NCI-H82 (cell line): ENCODE results near the gene SLC24A4.
A peak's percentile ranks its signal among the peaks of the same experiment; 100 is the strongest.

Source experiments
- DNase-seq: peaks from one replicate; lab custom pipeline; 2025; lab: John Stamatoyannopoulos, UW

SLC24A4 gene

DNA sequence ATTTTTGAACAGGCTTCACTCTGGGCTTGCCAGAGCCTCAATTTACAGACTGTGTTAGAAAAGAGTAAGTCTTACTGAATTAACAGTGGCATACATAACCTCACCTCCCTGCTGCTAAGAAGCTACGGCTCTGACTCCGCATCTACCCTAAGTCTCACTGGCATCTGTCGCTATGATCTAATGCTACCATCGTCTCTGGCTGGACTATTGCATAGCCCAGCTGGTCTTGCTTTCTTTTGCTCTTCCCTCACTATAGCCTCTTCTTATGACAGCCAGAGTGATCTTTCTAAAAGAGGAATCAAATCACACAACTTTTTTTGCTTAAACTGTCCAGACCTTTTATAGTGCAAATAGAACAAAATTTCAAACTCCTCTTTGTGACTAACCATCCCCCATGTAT is 81.1 kb downstream of the SLC24A4 start:
- DNase-seq: peak; percentile 65

DNA sequence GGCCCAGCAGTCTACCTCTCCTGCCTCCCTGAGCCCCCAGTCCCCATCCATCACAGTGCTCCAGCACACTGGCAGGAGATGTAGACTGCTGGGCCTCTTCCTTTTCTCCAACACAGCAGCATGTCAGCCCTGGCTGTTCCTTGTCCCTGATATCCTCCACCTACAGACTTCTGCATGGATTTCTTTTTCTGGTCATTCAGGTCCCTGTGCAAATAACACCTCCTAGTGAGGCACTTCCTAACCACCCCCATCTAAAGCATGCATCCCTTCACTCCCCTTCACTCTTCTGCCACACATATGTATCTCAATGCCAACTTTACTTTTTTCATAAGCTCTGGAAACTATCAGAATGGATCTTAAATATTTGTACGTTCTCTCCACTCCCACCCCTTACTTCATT is 81.5 kb downstream of the SLC24A4 start:
- no peak for DNase-seq

DNA sequence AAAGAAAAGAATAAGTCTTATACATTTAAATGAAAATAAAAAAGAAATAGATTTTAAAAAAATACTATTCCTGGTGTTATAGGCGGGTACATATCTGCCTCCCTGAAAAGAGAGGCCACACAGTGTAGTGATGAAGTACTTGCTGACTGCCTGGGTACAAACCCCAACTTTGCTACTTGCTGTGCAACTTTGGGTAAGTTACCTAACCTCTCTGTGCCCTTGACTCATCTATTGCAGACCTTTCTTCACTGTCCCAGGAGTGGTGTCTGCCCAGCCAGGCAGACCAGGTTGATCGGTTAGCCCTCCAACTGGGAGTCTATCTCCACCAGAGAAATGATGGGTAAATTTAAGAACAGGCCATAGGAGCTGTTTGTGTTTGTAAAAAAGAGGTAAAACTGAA is 82.0 kb downstream of the SLC24A4 start:
- no peak for DNase-seq

DNA sequence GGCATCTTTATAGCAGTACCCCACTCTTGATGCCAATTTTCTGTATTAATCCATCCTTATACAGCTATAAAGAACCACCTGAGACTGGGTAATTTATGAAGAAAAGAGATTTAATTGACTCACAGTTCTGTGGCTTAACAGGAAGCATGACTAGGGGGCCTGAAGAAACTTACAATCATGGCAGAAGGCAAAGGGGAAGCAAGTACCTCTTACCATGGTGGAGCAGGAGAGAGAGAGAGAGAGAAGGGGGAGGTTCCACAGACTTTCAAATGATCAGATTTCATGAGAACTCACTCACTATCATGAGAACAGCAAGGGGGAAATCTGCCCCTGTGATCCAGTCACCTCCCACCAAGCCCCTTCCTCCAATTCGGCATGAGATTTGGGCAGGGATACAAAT is 84.4 kb downstream of the SLC24A4 start:
- no peak for DNase-seq

DNA sequence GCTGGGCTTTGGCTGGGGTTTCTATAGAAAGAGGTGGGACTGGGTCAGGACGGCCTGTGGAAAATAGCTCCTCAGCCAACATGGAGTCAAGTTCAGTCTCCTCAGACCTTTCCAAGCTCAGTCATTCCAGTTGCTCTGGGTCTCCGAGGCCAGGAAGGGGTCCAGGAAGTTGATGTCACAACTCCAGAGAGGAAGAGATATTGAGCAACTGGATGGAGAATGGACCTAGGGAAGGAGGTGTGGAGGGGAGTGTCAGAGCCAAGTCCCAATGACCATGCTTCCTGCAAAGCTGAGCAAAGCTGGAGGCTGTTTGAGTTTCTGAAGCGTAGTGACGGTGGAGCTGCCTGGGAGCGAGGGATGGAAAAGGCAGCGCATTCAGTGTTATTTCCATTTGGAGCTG is 86.1 kb downstream of the SLC24A4 start:
- no peak for DNase-seq

DNA sequence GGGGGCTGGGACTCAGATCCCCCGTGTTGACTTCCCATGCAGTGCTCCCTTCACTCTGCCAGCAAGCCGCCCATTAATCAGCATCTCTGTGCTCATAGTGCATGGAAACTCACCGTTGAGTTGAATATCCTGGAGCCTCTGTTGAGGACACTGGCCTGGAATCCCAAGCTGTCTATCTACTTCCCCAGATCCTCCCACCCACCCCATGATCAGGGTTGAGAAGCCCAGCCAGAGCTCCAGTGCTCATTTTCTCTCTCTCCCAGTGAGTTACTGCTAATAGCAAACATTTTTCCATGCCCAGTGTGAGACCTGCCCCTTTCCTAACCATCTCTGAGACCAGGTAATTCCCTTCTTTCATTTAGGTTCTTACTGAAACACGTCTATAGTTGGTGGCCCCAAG is 88.2 kb downstream of the SLC24A4 start:
- DNase-seq: no peak

DNA sequence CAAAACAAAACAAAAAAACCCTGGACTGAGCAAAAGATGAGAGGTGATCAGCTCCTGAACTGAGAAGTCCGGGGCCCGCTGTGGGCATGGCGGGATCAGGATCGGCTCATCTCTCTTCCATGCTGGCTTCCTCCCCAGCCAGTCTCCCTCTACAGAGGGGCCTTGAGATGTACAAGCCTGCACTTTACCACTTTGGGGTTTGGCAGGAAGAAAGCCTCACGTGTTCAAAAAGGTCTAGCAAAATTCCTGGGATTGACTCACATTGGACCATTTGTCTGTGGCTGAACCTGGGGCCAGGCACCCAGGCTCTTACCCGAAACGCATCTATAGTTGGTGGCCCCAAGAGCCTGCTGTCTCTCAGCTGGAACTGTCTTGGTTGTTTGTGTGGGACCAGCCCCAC is 89.0 kb downstream of the SLC24A4 start:
- DNase-seq: no peak

DNA sequence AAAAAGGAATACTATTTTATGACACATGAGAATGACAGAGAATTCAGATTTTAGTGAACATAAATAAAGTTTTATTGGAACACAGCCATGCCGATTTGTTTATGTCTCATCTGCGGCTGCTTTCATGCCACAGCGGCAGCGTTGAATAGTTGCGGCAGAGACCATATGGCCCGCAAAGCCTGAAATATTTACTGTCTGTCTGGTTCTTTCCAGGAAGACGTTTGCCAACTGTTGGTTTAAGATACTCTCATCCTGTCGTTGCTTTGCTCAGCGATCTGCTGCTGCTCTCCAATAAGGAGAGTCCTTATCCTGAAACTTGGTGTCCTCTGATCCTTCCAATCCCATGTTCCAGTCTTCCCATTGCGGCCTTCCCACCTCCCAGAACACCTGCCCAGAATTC is 89.9 kb downstream of the SLC24A4 start:
- DNase-seq: peak; percentile 70

DNA sequence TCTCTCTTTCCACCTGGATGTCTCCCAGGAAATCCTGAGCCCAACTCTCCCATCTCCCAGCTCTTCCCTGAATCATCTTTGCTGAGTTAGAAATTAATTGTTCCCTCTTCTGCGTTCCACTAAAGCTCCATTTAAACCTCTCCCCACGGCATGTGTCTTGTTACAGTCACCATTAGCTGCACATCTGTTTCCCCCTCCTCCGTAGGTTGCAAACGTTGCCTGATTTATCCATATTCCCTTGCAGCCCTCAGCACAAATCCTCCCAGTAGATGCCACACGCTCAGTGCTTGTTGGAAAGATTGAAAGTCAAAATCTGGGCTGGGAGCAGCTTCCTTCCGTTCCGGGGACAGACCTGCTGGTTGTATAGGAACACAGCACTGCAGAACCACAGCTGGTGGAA is 90.4 kb downstream of the SLC24A4 start:
- DNase-seq: peak; percentile 52

DNA sequence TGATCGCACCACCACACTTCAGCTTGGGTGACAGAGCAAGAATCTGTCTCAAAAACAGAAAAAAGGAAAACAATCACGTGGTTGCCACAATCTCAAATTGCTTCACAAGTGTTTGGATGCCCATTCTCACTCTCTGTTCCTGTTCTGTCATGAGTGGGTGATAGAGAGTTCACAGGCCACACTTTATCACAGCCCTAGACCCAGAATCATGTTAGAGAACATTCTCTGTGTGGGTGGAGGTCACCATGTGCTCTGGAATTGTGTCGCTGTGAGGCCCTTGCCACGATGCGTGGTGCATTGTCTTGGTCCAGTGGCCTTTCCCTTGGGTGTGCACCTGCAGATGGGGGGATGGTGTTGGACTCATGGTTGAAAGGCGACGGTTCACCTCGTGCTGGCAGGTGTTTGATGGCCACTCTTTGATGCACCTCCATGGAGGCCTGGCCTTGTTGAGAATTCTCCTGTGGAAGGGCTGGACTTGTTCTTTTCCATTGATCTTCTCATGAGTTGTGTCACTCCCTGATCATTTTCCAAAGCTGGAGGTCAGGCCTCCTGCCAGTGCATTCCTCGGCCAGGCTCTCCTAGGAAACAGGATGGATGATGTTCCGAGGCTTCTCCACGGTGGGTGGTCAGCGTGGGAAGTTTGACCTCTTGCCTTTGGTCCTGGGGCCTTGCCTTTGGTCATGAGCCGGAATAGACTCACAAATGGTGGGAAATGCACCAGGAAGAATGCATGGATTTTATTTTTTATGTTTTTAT is 91.9 kb downstream of the SLC24A4 start:
- no peak for DNase-seq

DNA sequence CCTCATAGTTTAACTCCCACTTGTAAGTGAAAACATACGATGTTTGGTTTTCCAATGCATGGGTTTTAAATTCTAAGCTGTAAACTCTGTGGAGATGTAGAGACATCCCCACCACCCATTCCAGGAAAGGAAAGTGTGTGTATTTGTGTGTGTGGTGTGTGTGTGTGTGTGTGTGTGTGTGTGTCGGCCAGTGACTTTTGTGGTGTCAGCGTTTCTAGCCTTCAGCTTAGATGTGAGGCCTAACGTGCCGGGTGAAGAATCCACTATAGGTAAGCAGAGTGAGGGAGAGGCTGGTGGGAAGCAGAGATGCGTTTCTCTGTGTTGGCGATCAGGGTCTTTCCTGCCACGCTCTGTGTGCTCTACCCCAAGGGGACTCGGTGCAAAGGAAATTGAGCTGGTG is 93.0 kb downstream of the SLC24A4 start:
- DNase-seq: no peak

DNA sequence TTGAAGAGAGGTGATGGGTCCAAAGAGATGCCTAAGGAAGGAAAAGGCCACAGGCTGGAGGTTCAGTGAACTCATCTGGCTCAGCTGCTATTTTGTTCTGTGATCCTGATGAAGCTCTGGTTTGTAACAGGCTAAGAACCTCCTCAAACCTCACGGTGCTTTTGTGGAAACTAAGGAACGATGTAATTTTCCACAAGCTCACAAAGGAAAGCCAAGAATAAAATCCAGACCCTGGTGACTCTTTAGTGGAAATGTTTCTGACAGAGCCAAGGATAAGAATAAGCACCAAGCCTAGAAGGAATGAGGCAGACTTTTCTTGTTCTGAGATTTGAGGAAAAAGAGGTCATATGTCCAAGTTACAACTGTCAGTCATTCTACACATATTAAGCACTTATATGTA is 93.6 kb downstream of the SLC24A4 start:
- no peak for DNase-seq

DNA sequence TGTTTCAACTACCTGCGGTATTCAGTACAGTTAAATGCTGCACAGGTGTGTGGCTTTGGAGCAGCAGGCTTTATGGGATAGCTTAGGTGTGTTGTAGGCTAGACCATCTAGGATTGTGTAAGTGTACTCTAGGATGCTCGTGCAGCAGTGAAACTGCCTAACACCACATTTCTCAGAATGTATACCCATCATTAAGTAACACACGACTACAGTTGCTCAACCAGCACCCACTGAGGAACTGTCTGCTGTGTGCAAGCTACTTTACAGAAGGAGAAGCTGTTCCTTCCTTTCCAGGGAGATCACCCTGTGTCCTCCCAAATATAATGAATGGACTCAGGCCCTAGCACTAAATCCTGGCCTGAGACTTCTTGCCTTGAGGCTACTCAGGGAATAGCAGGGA is 94.8 kb downstream of the SLC24A4 start:
- no peak for DNase-seq

DNA sequence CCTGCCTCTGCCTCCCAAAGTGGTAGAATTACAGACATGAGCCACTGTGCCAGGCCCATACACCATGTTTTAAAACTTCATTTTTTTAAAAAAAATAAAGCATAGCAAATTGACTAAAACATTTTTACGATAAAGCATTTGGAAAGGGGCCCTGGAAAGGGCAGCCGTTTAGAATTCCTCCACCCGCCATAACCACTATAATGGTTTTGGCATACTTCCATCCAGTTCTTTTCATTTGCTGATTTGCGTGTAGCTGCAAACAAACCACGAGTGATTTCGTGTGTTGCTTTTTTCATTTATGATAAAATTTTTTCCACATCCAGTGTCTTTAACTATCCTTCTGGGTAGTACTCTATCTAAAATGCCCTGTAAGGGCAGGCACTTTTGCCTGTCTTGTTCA is 98.8 kb downstream of the SLC24A4 start:
- no peak for DNase-seq

DNA sequence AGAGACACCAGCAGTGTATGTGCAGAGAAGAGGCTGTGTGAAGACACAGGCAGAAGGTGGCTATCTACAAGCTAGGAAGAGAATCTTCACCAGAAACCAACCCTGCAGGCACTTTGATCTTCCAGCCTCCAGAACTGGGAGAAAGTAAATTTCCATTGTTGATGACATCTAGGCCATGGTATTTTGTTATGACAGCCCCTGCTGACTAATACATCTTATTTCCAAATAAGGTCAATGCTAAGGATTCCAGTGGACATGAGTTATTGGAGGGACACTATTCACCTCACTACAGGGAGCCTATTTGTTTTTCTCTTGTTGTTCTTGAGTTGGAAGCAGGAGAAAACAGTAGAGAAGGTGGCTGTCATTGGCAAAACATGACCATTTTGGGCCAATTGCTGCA is 102.1 kb downstream of the SLC24A4 start:
- no peak for DNase-seq

DNA sequence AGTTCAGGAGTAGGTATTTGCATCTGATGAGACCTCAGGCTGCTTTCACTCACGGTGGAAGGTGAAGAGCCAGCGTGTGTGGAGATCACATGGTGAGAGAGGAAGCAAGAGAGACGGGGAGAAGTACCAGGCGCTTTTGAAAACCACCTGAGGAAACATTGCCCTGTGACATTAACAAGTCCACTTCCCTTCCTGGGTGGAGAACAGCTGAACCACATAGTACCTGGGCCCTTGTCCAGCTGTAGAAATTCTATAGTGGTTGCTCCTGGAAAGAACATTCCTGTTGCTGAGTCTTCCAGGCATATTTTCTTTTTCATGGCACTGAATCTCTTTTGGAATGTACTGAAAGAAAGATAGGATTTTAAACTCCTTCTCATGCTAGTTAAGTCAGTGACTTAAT is 103.3 kb downstream of the SLC24A4 start:
- DNase-seq: no peak

DNA sequence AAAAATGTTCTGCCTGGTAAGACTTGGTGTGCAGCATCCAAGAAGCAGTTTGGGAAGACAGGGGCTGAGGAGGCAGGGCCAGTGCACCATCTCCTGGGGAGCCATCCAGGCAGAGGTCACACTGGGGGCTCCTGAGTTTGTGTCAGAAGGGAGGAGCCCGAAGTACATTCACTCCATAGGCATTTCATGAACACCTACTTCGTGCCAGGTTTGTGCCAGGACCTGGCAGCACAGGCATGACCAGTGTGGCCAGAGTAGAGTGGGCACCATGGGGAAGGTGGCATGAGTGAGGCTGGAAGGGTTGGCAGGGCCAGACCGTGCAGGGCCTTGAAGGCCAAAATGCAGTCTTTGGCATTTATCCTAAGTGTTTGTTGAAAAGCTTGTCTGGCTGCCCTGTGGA is 104.1 kb downstream of the SLC24A4 start:
- no peak for DNase-seq

DNA sequence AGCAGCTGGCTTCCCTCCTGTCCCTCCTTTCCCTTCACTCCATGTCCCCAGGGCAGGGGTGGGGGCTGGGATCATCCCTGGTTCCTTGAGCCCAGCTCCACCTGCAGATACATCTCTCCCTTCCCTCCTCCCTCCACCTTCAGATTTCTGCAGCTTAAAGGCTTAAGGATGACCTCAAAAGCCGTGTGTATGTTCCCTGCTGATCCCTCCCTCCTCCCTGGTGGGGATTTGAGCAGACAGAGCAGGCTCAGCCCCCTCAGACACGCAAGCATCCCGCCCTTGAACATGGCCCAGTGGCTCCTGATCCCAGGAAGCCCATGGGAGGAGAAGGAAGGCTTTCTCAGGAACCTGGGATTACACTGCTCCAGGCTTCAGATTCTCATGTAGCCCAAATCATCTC is 107.7 kb downstream of the SLC24A4 start:
- DNase-seq: peak; percentile 97

DNA sequence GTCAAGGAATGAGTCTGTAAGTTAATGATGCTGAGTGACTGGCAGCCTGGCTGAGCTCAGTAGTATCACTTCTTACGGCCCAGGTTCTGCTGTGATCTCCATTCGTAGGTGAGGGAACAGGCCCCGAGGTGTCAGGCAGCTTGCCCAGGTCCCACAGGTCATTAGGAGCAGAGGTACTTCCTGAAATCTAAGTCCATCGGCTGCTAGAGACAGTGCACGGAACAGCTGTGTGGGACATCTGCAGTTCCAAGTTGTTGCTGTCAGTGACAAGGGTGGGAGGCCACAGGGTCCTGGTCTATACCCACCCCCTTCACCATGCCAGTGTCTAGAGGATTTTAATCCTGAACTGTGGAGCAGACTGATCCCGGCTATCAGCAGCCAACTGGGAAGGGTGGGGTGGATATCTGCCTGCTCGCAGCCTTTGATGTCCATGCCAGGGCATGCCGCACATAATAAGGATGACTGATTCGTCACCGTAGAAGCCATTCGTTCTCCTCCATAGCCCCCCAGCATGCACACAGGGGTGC is 108.3 kb downstream of the SLC24A4 start:
- peak; percentile 73 for DNase-seq

DNA sequence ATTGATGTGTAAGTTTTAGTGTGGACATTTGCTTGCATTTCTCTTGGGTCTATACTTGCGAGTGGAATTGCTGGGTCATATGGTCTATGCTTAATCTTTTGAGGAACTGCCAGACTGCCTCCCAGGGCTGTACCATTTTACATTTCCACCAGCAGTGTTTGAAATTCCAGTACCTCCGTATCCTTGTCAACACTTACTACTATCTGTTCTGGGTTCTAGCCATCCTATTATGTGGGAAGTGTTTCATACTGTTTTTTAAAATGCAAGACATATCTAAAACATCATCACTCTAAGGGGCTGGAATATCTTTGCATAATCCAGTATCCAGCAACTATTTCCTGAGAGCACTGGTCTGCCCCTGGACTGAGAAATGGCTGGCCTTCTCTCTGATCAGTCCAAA is 110.4 kb downstream of the SLC24A4 start:
- DNase-seq: no peak

DNA sequence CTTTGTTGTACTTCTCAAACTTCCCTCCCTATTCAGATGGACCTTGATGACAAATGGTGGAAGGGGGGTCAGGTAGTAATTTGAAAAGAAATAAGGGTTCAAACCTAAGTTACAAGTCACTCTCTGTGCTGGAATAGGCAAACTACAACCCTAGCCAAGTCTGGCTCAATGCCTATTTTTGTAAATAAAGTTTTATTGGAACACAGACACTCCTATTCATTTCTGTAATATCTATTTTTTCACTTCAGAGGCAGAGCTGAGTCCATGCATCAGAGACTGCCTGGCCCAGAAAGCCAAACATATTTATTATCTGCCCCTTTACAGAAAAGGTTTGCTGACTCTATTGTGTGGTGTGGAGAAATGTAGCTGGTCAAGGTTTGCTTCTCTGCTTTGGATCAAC is 112.2 kb downstream of the SLC24A4 start:
- DNase-seq: peak; percentile 30

DNA sequence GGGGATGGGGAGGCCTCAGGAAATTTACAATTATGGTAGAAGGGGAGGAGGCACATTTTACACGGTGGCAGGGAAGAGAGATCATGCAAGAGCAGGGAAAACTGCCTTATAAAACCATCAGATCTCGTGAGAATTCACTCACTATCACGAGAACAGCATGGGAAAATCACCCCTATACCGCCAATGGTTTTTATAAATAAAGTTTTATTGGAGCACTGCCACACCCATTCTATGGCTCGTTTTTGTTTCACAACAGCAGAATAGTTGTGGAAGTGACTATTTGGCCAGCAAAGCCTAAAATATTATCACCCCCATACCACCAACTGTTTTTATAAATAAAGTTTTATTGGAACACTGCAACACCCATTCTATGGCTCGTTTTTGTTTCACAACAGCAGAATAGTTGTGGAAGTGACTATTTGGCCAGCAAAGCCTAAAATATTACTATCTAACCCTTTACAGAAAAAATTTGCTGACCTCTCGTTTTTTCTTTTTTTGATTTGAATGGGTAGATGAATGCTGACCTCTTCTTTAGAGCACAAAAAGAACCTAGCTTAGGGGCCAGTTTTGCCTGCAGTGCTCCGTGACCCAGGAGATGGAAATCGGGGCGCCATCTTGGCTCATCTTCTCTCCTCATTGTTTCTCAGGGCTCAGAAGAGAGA is 113.3 kb downstream of the SLC24A4 start:
- no peak for DNase-seq

DNA sequence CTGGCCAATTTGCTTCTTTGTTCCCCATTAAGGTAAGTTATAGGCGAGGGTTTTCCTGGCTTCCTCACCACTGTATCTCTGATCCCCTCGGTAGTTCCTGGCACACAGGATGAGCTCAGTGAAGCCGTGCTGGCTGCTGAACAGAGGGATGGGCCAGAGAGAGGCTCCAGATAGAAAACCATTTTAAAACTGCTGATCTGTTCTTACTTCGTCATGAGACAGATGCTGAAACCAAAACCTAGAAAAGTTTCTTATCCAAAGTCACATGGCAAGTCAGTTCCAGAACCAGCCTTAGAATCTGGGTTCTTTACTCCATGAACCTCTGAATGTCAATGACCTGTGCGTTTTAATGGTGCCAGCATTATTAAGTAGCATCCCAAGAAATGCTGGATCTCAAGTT is 114.3 kb downstream of the SLC24A4 start:
- DNase-seq: no peak
